ENCODE results near the gene GOLGA7B.

GOLGA7B gene

GRCh38 chr10:97895084-97895483 is 45.4 kb downstream of the GOLGA7B start:
- H3K4me3 ChIP-seq (ENCODE audit: low read depth, low read length) = no peak overlapping the region
- ChIA-PET POLR2A (no interaction called here), CTCF (interaction anchor here (1.1 to 2.4 kb wide), 2 partner anchors 20 to 147 kb away, joined by 3 to 6 read pairs; no protein-coding TSS in a partner anchor)
- no peak overlapping the region for H3K27ac ChIP-seq (ENCODE audit: extremely low read depth, low read depth, low read length)
- H3K36me3 ChIP-seq (ENCODE audit: control insufficient read depth in 2 of 2, insufficient read depth in 1 of 2, low read length in 2 of 2) = no peaks in the 10 kb centered on the region
- TF ChIP-seq ZNF274 (IDR thresholded peaks at IDR 0.05; ENCODE audit: low read length) = no peak
- TF ChIP-seq ZNF274 (tag by site-specific recombination; IDR thresholded peaks at IDR 0.05; ENCODE audit: borderline replicate concordance) = no peak
- H3K4me1 ChIP-seq (ENCODE audit: control insufficient read depth, insufficient read depth, low read length) = peaks cover 3% of the 10 kb centered on the region; the same call in 1 of the 2 replicates
- H3K9me3 ChIP-seq (ENCODE audit: control insufficient read depth, insufficient read depth, low read depth, low read length) = no peaks in the 10 kb centered on the region

GRCh38 chr10:97895915-97896314 is 46.3 kb downstream of the GOLGA7B start:
- CTCF ChIA-PET = interaction anchor here (1.2 kb wide), 1 partner anchor 13 kb away, joined by 3 read pairs; no protein-coding TSS in a partner anchor

More at GRCh38 chr10:97895915-97896314, 46.3 kb downstream of the GOLGA7B start:
- TF ChIP-seq, protein P1, sequence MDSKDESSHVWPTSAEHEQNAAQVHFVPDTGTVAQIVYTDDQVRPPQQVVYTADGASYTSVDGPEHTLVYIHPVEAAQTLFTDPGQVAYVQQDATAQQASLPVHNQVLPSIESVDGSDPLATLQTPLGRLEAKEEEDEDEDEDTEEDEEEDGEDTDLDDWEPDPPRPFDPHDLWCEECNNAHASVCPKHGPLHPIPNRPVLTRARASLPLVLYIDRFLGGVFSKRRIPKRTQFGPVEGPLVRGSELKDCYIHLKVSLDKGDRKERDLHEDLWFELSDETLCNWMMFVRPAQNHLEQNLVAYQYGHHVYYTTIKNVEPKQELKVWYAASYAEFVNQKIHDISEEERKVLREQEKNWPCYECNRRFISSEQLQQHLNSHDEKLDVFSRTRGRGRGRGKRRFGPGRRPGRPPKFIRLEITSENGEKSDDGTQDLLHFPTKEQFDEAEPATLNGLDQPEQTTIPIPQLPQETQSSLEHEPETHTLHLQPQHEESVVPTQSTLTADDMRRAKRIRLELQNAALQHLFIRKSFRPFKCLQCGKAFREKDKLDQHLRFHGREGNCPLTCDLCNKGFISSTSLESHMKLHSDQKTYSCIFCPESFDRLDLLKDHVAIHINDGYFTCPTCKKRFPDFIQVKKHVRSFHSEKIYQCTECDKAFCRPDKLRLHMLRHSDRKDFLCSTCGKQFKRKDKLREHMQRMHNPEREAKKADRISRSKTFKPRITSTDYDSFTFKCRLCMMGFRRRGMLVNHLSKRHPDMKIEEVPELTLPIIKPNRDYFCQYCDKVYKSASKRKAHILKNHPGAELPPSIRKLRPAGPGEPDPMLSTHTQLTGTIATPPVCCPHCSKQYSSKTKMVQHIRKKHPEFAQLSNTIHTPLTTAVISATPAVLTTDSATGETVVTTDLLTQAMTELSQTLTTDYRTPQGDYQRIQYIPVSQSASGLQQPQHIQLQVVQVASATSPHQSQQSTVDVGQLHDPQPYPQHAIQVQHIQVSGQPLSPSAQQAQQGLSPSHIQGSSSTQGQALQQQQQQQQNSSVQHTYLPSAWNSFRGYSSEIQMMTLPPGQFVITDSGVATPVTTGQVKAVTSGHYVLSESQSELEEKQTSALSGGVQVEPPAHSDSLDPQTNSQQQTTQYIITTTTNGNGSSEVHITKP (tag by site-specific recombination; IDR thresholded peaks at IDR 0.05) = no peak
- TF ChIP-seq AEBP2 (tag by site-specific recombination; IDR thresholded peaks at IDR 0.05; ENCODE audit: borderline replicate concordance) (no peak), ZNF837 (tag by site-specific recombination; IDR thresholded peaks at IDR 0.05) (no peak), REST (tag by site-specific recombination; IDR thresholded peaks at IDR 0.05) (no peak), BCL11A (tag by site-specific recombination; IDR thresholded peaks at IDR 0.05; ENCODE audit: low read depth) (no peak), ZNF596 (tag by site-specific recombination; IDR thresholded peaks at IDR 0.05) (no peak), ZNF513 (tag by site-specific recombination; IDR thresholded peaks at IDR 0.05) (no peak), ZXDB (tag by site-specific recombination; IDR thresholded peaks at IDR 0.05) (no peak), ZNF311 (tag by site-specific recombination; IDR thresholded peaks at IDR 0.05; ENCODE audit: borderline replicate concordance) (no peak), ZNF223 (tag by site-specific recombination; IDR thresholded peaks at IDR 0.05) (no peak), SALL2 (tag by site-specific recombination; IDR thresholded peaks at IDR 0.05; ENCODE audit: borderline replicate concordance) (no peak)
- Histone ChIP-seq H3K4me3 (ENCODE audit: low read depth, low read length) (no peak overlapping the region), H3K4me1 (ENCODE audit: control insufficient read depth, insufficient read depth, low read length) (peaks cover 3% of the 10 kb centered on the region; the same call in 1 of the 2 replicates), H3K9me3 (ENCODE audit: control insufficient read depth, insufficient read depth, low read depth, low read length) (no peaks in the 10 kb centered on the region), H3K27ac (ENCODE audit: extremely low read depth, low read depth, low read length) (no peak overlapping the region), H3K36me3 (ENCODE audit: control insufficient read depth in 2 of 2, insufficient read depth in 1 of 2, low read length in 2 of 2) (no peaks in the 10 kb centered on the region)
- POLR2A ChIA-PET = no interaction called here

Measured in HEK293 (cell line).